GM12878 (cell line): Measurements from ENCODE around the gene MAD1L1.

Experiments
- BCL11A ChIP-seq: IDR thresholded peaks from 2 replicates; pipeline ENCODE4 v1.6.1; 2011; ENCODE audit warnings: low read depth, low read length
- IKZF2 ChIP-seq, 2 experiments: fragments of 450-650 bp; IDR thresholded peaks; 2 replicates each; pipeline ENCODE4 v1.6.1; 2017; ENCODE audit warnings: mild to moderate bottlenecking in 2 of 2, moderate library complexity in 2 of 2
- KAT2A ChIP-seq: conservative IDR thresholded peaks from 2 replicates; pipeline ENCODE4 v1.6.1; 2011; ENCODE audit warnings: low read depth, low read length; ENCODE audit not compliant: control insufficient read depth
- NR2F1 ChIP-seq: fragments of 450-650 bp; conservative IDR thresholded peaks from 2 replicates; pipeline ENCODE4 v1.6.1; 2017; ENCODE audit warnings: mild to moderate bottlenecking
- POLR2A ChIP-seq: IDR thresholded peaks from 2 replicates; pipeline ENCODE4 v1.6.1; 2011; ENCODE audit warnings: low read depth, mild to moderate bottlenecking, low read length
- SIX5 ChIP-seq: IDR thresholded peaks from 2 replicates; pipeline ENCODE4 v1.6.1; 2011; ENCODE audit warnings: mild to moderate bottlenecking, low read depth, low read length, moderate library complexity; ENCODE audit not compliant: severe bottlenecking
- SMARCA5 ChIP-seq: fragments of 450-650 bp; IDR thresholded peaks from 2 replicates; pipeline ENCODE4 v1.6.1; 2017; ENCODE audit warnings: mild to moderate bottlenecking
- SREBF2 ChIP-seq: IDR thresholded peaks from 2 replicates; pipeline ENCODE4 v1.6.1; 2012; ENCODE audit warnings: mild to moderate bottlenecking, low read length
- YBX1 ChIP-seq: fragments of 450-650 bp; IDR thresholded peaks from 2 replicates; pipeline ENCODE4 v1.6.1; 2016; ENCODE audit warnings: antibody characterized with exemption
- TF ChIP-seq, protein P1 (sequence below), 3 experiments: IDR thresholded peaks in 2 of 3; conservative IDR thresholded peaks in 1 of 3; 2 replicates each; pipeline ENCODE4 v1.5.1; 2011; ENCODE audit warnings: low read depth in 3 of 3, low read length in 3 of 3, mild to moderate bottlenecking in 3 of 3, control low read depth in 2 of 3, moderate library complexity in 2 of 3, inconsistent platforms in 1 of 3, mixed read lengths in 1 of 3; ENCODE audit not compliant: control insufficient read depth in 2 of 3, insufficient read depth in 1 of 3; ENCODE audit errors: extremely low read depth in 1 of 3
- TF ChIP-seq, protein P2 (sequence below): IDR thresholded peaks from 2 replicates; pipeline ENCODE4 v1.6.1; 2012; ENCODE audit warnings: mild to moderate bottlenecking, low read depth, low read length
- TF ChIP-seq, protein P3 (sequence below): IDR thresholded peaks from 2 replicates; pipeline ENCODE4 v1.6.1; 2012; ENCODE audit warnings: low read depth, low read length, improper control_type of control experiment

DNA sequence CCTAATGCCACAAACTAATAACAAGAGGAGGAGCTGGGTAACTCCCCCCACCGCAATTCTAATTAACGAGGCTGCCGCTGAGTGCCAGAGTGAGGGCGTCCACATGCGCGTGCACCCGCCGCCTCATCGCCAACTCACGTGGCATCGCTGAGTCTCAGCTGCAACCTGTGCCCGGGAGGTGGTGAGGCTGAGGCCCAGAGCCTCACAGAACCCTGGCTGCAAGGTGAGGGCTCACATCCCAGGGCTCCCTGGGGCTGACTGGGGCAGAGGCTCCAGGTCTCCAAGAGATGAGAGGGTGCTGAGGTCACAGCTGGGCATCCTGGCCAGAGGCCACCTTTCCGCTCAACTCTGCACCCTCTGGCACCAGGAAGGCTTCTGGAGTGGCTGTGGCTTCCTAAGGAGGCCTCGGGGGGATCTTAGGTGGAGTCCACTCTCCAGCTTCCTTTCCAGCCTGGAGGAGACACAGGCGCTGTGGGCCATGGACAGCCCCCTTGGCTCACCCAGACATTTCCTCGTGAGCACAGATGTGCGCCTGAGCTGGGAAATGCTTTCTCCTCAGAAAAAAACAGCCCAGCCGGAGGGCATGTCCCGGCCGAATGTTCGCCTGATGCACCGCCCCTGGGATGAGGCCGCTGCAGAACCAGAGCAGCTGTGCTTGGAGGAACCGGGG, 242.6 kb downstream of the MAD1L1 start:
- TF ChIP-seq, protein P1, sequence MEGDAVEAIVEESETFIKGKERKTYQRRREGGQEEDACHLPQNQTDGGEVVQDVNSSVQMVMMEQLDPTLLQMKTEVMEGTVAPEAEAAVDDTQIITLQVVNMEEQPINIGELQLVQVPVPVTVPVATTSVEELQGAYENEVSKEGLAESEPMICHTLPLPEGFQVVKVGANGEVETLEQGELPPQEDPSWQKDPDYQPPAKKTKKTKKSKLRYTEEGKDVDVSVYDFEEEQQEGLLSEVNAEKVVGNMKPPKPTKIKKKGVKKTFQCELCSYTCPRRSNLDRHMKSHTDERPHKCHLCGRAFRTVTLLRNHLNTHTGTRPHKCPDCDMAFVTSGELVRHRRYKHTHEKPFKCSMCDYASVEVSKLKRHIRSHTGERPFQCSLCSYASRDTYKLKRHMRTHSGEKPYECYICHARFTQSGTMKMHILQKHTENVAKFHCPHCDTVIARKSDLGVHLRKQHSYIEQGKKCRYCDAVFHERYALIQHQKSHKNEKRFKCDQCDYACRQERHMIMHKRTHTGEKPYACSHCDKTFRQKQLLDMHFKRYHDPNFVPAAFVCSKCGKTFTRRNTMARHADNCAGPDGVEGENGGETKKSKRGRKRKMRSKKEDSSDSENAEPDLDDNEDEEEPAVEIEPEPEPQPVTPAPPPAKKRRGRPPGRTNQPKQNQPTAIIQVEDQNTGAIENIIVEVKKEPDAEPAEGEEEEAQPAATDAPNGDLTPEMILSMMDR (IDR thresholded peaks at IDR 0.05 in 2 of 3, conservative IDR thresholded peaks at IDR 0.05 in 1 of 3; ENCODE audit: control insufficient read depth in 2 of 3, extremely low read depth in 1 of 3, insufficient read depth in 1 of 3, low read depth in 3 of 3, low read length in 3 of 3): no peak
- TF ChIP-seq, protein P2, sequence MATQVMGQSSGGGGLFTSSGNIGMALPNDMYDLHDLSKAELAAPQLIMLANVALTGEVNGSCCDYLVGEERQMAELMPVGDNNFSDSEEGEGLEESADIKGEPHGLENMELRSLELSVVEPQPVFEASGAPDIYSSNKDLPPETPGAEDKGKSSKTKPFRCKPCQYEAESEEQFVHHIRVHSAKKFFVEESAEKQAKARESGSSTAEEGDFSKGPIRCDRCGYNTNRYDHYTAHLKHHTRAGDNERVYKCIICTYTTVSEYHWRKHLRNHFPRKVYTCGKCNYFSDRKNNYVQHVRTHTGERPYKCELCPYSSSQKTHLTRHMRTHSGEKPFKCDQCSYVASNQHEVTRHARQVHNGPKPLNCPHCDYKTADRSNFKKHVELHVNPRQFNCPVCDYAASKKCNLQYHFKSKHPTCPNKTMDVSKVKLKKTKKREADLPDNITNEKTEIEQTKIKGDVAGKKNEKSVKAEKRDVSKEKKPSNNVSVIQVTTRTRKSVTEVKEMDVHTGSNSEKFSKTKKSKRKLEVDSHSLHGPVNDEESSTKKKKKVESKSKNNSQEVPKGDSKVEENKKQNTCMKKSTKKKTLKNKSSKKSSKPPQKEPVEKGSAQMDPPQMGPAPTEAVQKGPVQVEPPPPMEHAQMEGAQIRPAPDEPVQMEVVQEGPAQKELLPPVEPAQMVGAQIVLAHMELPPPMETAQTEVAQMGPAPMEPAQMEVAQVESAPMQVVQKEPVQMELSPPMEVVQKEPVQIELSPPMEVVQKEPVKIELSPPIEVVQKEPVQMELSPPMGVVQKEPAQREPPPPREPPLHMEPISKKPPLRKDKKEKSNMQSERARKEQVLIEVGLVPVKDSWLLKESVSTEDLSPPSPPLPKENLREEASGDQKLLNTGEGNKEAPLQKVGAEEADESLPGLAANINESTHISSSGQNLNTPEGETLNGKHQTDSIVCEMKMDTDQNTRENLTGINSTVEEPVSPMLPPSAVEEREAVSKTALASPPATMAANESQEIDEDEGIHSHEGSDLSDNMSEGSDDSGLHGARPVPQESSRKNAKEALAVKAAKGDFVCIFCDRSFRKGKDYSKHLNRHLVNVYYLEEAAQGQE: no peak
- TF ChIP-seq YBX1: no peak
- no peak for TF ChIP-seq POLR2A
- no peak for TF ChIP-seq IKZF2 (IDR thresholded peaks at IDR 0.05)
- no peak for TF ChIP-seq SIX5
- no peak for TF ChIP-seq KAT2A
- TF ChIP-seq SREBF2: no peak
- no peak for TF ChIP-seq BCL11A
- TF ChIP-seq, protein P3, sequence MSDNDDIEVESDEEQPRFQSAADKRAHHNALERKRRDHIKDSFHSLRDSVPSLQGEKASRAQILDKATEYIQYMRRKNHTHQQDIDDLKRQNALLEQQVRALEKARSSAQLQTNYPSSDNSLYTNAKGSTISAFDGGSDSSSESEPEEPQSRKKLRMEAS: no peak
- no peak for TF ChIP-seq NR2F1
- no peak for TF ChIP-seq SMARCA5
